OCI-LY7 (cell line): Measurements from ENCODE around the gene PLXNA4.

Experiments used
- EZH2phosphoT487 ChIP-seq: fragments of 200-600 bp; sonication (generic); IDR thresholded peaks from 2 replicates; pipeline ENCODE4 v1.6.1; 2018; ENCODE audit warnings: low read depth, borderline replicate concordance, mild to moderate bottlenecking, mixed run types, antibody characterized with exemption, low read length, moderate library complexity, mixed read lengths
- TF ChIP-seq, protein P1 (sequence below): fragments of 200-600 bp; sonication (generic); conservative IDR thresholded peaks from 2 replicates; pipeline ENCODE4 v1.5.1; 2014; ENCODE audit warnings: mild to moderate bottlenecking, antibody characterized with exemption, low read length, moderate library complexity, mixed read lengths

DNA sequence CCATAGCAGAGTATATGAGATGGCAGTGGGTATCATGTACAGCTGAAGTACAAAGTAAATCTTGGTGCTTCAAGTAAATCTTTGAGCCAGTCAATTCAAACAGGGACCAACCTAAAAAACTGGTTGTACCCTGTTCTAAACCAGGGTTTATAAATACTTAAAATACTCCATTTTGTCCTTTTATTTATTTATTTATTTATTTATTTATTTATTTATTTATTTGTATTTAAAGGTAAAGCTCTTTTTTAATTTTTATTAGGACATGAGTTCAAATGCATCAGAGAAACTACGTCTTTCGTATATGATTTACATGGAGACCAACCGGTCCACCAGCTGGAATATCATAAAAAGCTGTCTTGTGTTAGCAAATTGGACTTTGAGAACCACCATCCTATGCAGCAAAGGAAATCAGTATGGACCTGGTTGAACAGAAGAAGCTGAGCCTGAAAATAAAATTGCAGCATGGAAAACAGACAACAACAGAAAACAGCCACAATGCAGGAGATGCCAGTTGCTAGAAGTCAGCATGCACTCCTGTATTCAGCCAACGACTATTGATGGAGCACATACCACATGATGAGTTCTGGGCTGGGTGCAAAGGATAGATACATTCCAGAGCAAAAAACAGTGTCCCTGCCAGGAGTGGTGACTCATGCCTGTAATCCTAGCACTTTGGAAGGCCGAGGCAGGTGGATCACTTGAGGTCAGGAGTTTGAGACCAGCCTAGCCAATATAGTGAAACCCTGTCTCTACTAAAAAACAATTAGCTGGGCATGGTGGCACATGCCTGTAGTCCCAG lies 60.0 kb downstream of the PLXNA4 start:
- TF ChIP-seq, protein P1, sequence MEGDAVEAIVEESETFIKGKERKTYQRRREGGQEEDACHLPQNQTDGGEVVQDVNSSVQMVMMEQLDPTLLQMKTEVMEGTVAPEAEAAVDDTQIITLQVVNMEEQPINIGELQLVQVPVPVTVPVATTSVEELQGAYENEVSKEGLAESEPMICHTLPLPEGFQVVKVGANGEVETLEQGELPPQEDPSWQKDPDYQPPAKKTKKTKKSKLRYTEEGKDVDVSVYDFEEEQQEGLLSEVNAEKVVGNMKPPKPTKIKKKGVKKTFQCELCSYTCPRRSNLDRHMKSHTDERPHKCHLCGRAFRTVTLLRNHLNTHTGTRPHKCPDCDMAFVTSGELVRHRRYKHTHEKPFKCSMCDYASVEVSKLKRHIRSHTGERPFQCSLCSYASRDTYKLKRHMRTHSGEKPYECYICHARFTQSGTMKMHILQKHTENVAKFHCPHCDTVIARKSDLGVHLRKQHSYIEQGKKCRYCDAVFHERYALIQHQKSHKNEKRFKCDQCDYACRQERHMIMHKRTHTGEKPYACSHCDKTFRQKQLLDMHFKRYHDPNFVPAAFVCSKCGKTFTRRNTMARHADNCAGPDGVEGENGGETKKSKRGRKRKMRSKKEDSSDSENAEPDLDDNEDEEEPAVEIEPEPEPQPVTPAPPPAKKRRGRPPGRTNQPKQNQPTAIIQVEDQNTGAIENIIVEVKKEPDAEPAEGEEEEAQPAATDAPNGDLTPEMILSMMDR = no peak
- TF ChIP-seq EZH2phosphoT487 = no peak
